Measurements from ENCODE around the gene CMTR1. TPM values are rescaled to one million over a fixed set of nuclear protein-coding genes. Genes with fewer than 3 reads are reported as not detected.

CMTR1 gene
- total RNA-seq, 2 experiments from 2014 or later = 32.3 to 42.8 TPM

DNA sequence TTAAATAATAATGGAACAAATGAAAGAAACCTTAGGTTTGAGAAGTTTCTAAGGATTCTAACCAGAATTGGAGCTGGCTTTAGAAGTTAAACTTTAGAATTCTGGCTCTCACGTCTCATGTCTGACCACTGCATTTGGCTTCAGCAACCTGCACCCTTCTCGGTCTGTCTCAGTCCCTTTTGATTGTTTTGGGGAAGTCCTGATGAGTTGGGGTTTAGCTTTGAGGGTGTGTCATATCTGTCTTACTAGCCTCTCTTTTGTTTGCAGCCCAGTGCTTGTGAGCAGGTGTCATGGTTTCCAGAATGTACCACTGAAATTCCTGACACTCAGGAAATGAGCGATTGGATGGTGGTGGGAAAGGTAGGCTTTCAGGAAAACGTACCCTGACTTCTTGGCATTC, 17.0 kb downstream of the CMTR1 start:
- Histone ChIP-seq H3K9me2 (ENCODE audit: insufficient read depth, low read length) (no peaks in the 10 kb centered on the region), H3K36me3 (ENCODE audit: insufficient read depth, low read length) (peaks cover 88% of the 10 kb centered on the region), H4K20me1 (ENCODE audit: insufficient read depth, low read length) (no peaks in the 10 kb centered on the region), H3K9me3 (ENCODE audit: low read length) (no peaks in the 10 kb centered on the region), H3K27ac (ENCODE audit: low read depth, low read length, poor library complexity, severe bottlenecking) (no peak overlapping the region), H3K4me1 (ENCODE audit: insufficient read depth, low read length, poor library complexity, severe bottlenecking) (no peaks in the 10 kb centered on the region), H3K79me2 (ENCODE audit: insufficient read depth, low read depth, low read length) (no peaks in the 10 kb centered on the region), H3K4me3 (ENCODE audit: low read depth, low read length, poor library complexity, severe bottlenecking) (no peak overlapping the region), H3K4me2 (ENCODE audit: low read length) (no peak overlapping the region), H2AFZ (ENCODE audit: low read length) (no peak overlapping the region)
- TF ChIP-seq, protein P1, sequence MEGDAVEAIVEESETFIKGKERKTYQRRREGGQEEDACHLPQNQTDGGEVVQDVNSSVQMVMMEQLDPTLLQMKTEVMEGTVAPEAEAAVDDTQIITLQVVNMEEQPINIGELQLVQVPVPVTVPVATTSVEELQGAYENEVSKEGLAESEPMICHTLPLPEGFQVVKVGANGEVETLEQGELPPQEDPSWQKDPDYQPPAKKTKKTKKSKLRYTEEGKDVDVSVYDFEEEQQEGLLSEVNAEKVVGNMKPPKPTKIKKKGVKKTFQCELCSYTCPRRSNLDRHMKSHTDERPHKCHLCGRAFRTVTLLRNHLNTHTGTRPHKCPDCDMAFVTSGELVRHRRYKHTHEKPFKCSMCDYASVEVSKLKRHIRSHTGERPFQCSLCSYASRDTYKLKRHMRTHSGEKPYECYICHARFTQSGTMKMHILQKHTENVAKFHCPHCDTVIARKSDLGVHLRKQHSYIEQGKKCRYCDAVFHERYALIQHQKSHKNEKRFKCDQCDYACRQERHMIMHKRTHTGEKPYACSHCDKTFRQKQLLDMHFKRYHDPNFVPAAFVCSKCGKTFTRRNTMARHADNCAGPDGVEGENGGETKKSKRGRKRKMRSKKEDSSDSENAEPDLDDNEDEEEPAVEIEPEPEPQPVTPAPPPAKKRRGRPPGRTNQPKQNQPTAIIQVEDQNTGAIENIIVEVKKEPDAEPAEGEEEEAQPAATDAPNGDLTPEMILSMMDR (conservative IDR thresholded peaks at IDR 0.05; ENCODE audit: low read length) = no peak
- no peak for TF ChIP-seq EZH2phosphoT487 (IDR thresholded peaks at IDR 0.05; ENCODE audit: borderline replicate concordance, low read depth, low read length)
- intact Hi-C loops (cut with micrococcal nuclease; ENCODE audit: unreplicated experiment) = no loop called here
- BruUV-seq (replicated peaks) = no TSS peak
- POLR2A ChIA-PET = interaction anchor here (0.6 kb wide), 1 partner anchor 12 kb away, joined by 3 read pairs; no protein-coding TSS in a partner anchor
- CTCF ChIA-PET (ENCODE audit: unreplicated experiment) = no interaction called here
- DNase-seq (ENCODE audit: low spot score) = no peak

DNA sequence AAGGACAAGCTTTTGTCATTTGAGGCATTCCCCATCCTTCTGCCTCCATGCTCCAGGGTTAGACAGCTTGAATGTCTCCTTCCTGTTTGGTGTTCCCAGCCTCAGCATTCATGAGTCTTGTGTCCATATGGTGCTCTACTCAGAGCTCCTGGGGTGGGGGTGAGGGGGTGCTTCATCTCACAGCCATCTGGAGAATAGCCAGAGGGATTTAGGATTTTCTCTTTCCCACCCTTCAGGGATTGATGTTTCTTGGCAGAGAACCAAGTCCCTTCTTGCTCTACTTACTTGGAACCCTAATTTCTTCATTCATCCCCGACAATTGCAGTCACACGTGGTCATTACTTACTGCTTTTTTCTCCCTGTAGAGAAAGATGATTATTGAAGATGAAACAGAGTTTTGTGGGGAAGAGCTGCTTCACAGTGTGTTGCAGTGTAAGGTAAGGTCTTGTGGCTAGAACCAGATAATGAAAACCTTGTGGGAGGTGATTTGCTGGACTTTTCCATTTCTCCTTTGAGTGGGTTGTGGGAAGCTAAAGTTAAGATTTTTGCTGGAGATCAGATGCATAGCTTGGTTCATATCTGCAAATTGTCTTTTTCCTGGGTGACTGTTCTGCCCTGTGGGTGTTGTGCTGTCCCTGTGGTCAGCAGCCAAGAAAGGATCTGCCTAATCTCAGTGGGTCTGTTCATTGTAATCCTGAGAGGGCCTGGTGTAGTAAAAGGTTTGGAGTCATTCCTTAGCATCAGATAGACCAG, 18.6 kb downstream of the CMTR1 start:
- Histone ChIP-seq H3K27ac (ENCODE audit: low read depth, low read length, poor library complexity, severe bottlenecking) (no peak overlapping the region), H4K20me1 (ENCODE audit: insufficient read depth, low read length) (no peaks in the 10 kb centered on the region), H2AFZ (ENCODE audit: low read length) (no peak overlapping the region), H3K9me3 (ENCODE audit: low read length) (no peaks in the 10 kb centered on the region), H3K4me1 (ENCODE audit: insufficient read depth, low read length, poor library complexity, severe bottlenecking) (no peaks in the 10 kb centered on the region), H3K36me3 (ENCODE audit: insufficient read depth, low read length) (peaks cover 89% of the 10 kb centered on the region), H3K4me2 (ENCODE audit: low read length) (no peak overlapping the region), H3K4me3 (ENCODE audit: low read depth, low read length, poor library complexity, severe bottlenecking) (no peak overlapping the region), H3K79me2 (ENCODE audit: insufficient read depth, low read depth, low read length) (no peaks in the 10 kb centered on the region), H3K9me2 (ENCODE audit: insufficient read depth, low read length) (no peaks in the 10 kb centered on the region)
- TF ChIP-seq, protein P1 (conservative IDR thresholded peaks at IDR 0.05; ENCODE audit: low read length) = no peak
- no peak for TF ChIP-seq EZH2phosphoT487 (IDR thresholded peaks at IDR 0.05; ENCODE audit: borderline replicate concordance, low read depth, low read length)
- BruUV-seq (replicated peaks) = no TSS peak
- no peak for DNase-seq (ENCODE audit: low spot score)
- ChIA-PET CTCF (ENCODE audit: unreplicated experiment) (no interaction called here), POLR2A (interaction anchor here (1.1 kb wide), 1 partner anchor 17 kb away, joined by 3 read pairs; no protein-coding TSS in a partner anchor)
- intact Hi-C loops (cut with micrococcal nuclease; ENCODE audit: unreplicated experiment) = no loop called here

DNA sequence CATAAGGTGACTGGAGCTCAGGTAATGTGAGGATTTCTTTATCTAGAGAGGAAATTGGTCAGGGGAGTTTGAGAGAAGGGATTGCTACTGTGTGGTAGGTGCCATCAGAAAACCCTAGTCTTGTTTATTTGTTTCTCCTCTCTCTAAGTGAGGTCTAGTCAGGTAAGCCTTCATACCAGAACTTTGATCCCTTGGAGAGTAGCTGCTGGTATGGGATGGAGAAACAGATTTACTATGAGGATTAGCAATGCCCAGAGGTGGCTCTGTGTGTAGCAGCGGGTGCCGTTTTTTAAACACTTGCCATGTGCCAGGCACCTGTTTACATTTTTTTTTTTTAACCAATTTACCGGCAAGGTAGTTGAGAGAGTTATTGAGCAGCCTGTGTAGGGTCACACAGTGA, 19.5 kb downstream of the CMTR1 start:
- POLR2A ChIA-PET = interaction anchor here (1.1 kb wide), 1 partner anchor 17 kb away, joined by 3 read pairs; no protein-coding TSS in a partner anchor
- Histone ChIP-seq H4K20me1 (ENCODE audit: insufficient read depth, low read length) (no peaks in the 10 kb centered on the region), H3K4me3 (ENCODE audit: low read depth, low read length, poor library complexity, severe bottlenecking) (no peak overlapping the region), H3K9me2 (ENCODE audit: insufficient read depth, low read length) (no peaks in the 10 kb centered on the region), H3K9me3 (ENCODE audit: low read length) (no peaks in the 10 kb centered on the region), H3K79me2 (ENCODE audit: insufficient read depth, low read depth, low read length) (no peaks in the 10 kb centered on the region), H3K4me2 (ENCODE audit: low read length) (no peak overlapping the region), H3K27ac (ENCODE audit: low read depth, low read length, poor library complexity, severe bottlenecking) (no peak overlapping the region), H3K4me1 (ENCODE audit: insufficient read depth, low read length, poor library complexity, severe bottlenecking) (no peaks in the 10 kb centered on the region), H3K36me3 (ENCODE audit: insufficient read depth, low read length) (peaks cover 83% of the 10 kb centered on the region), H2AFZ (ENCODE audit: low read length) (no peak overlapping the region)
- DNase-seq (ENCODE audit: low spot score) = no peak
- no TSS peak for BruUV-seq (replicated peaks)
- intact Hi-C loops (cut with micrococcal nuclease; ENCODE audit: unreplicated experiment) = no loop called here
- TF ChIP-seq, protein P1 (conservative IDR thresholded peaks at IDR 0.05; ENCODE audit: low read length) = no peak
- TF ChIP-seq EZH2phosphoT487 (IDR thresholded peaks at IDR 0.05; ENCODE audit: borderline replicate concordance, low read depth, low read length) = no peak
- CTCF ChIA-PET (ENCODE audit: unreplicated experiment) = no interaction called here
